IMR-90 (cell line): ENCODE data around the gene KATNBL1. TPM values are rescaled to one million over a fixed set of nuclear protein-coding genes. Genes with fewer than 3 reads are reported as not detected.

Source experiments
- ATAC-seq: fragments of 200-7000 bp; cut with Tn5 transposase; 2 replicates; pipeline ENCODE4 v1.9.1; 2020; ENCODE audit warnings: low read depth, mild to moderate bottlenecking, moderate library complexity
- BruUV-seq: library from RNA; stranded (reverse); fragments of 400-500 nt; replicated peaks from 2 replicates; lab custom pipeline; 2021; lab: Mats Ljungman, UMichigan
- CTCF ChIA-PET: fragments of 300-600 bp; formaldehyde crosslinking; extraction: SDS; loops from one replicate; lab custom pipeline; 2021; ENCODE audit warnings: antibody characterized with exemption; lab: Yijun Ruan, JAX
- POLR2A ChIA-PET: fragments of 300-600 bp; sonication (Branson Sonifier 250); formaldehyde crosslinking; loops from one replicate; lab custom pipeline; 2022; ENCODE audit warnings: antibody characterized with exemption; ENCODE audit not compliant: unreplicated experiment; lab: Charles Lee
- DNase-seq: peaks from one replicate; pipeline ENCODE4 v3.0.0; 2013
- H2AFZ ChIP-seq: replicated peaks from 2 replicates; pipeline ENCODE3; 2013; ENCODE audit warnings: low read length, mild to moderate bottlenecking; ENCODE audit not compliant: poor library complexity
- H2AK5ac ChIP-seq: 2 replicates; pipeline ENCODE4 v1.6.1; 2013; ENCODE audit warnings: low read depth, low read length, inconsistent platforms
- H2AK9ac ChIP-seq: replicated peaks from 2 replicates; pipeline ENCODE3; 2013; ENCODE audit warnings: mild to moderate bottlenecking, low read depth, low read length, moderate library complexity; ENCODE audit not compliant: poor library complexity
- H2BK120ac ChIP-seq: 2 replicates; pipeline ENCODE4 v1.6.1; 2013; ENCODE audit warnings: low read depth, low read length, inconsistent platforms
- H2BK15ac ChIP-seq: 3 replicates; pipeline ENCODE4 v1.6.1; 2013; ENCODE audit warnings: low read depth, low read length, inconsistent platforms
- H2BK20ac ChIP-seq: 2 replicates; pipeline ENCODE4 v1.6.1; 2013; ENCODE audit warnings: low read depth, mild to moderate bottlenecking, inconsistent platforms, low read length, moderate library complexity
- H2BK5ac ChIP-seq: 2 replicates; pipeline ENCODE4 v1.6.1; 2013; ENCODE audit warnings: mild to moderate bottlenecking, low read depth, low read length, inconsistent platforms; ENCODE audit not compliant: poor library complexity, severe bottlenecking
- H3K14ac ChIP-seq: replicated peaks from 2 replicates; pipeline ENCODE4 v1.6.1; 2013; ENCODE audit warnings: low read depth, low read length, inconsistent platforms
- H3K18ac ChIP-seq: 2 replicates; pipeline ENCODE4 v1.6.1; 2013; ENCODE audit warnings: low read depth, low read length, control low read depth
- H3K23ac ChIP-seq: 2 replicates; pipeline ENCODE4 v1.6.1; 2013; ENCODE audit warnings: low read depth, low read length, inconsistent platforms
- H3K27ac ChIP-seq: 2 replicates; pipeline ENCODE4 v1.5.1; 2013; ENCODE audit warnings: mild to moderate bottlenecking, control low read depth, low read length; ENCODE audit not compliant: insufficient read depth
- H3K27me3 ChIP-seq: 2 replicates; pipeline ENCODE4 v1.6.1; 2013; ENCODE audit warnings: low read length; ENCODE audit not compliant: control insufficient read depth, insufficient read depth
- H3K36me3 ChIP-seq: 2 replicates; pipeline ENCODE4 v1.6.1; 2013; ENCODE audit warnings: low read length, mixed read lengths; ENCODE audit not compliant: control insufficient read depth, insufficient read depth
- H3K4ac ChIP-seq: 2 replicates; pipeline ENCODE4 v1.6.1; 2013; ENCODE audit warnings: low read depth, low read length, inconsistent platforms
- H3K4me1 ChIP-seq: 2 replicates; pipeline ENCODE4 v1.6.1; 2013; ENCODE audit warnings: low read length, mixed read lengths; ENCODE audit not compliant: control insufficient read depth, insufficient read depth
- H3K4me2 ChIP-seq: 2 replicates; pipeline ENCODE4 v1.6.1; 2013; ENCODE audit warnings: low read depth, mild to moderate bottlenecking, control low read depth, low read length, moderate library complexity
- H3K4me3 ChIP-seq: 2 replicates; pipeline ENCODE4 v1.5.1; 2013; ENCODE audit warnings: low read depth, mild to moderate bottlenecking, control low read depth, low read length, moderate library complexity; ENCODE audit not compliant: insufficient read depth
- H3K56ac ChIP-seq: 2 replicates; pipeline ENCODE4 v1.6.1; 2013; ENCODE audit warnings: low read length, inconsistent platforms; ENCODE audit not compliant: insufficient read depth; ENCODE audit errors: extremely low read depth
- H3K79me1 ChIP-seq, 2 experiments: 2 replicates each; pipeline ENCODE4 v1.6.1; 2013; ENCODE audit warnings: low read length in 2 of 2, inconsistent platforms in 1 of 2, low read depth in 1 of 2
- H3K9ac ChIP-seq: 2 replicates; pipeline ENCODE4 v1.6.1; 2013; ENCODE audit warnings: low read depth, low read length, control low read depth
- H3K9me1 ChIP-seq: 2 replicates; pipeline ENCODE4 v1.6.1; 2013; ENCODE audit warnings: low read length, inconsistent platforms; ENCODE audit not compliant: insufficient read depth
- H3K9me3 ChIP-seq: 2 replicates; pipeline ENCODE4 v1.6.1; 2013; ENCODE audit warnings: low read length; ENCODE audit not compliant: control insufficient read depth, insufficient read depth
- H4K20me1 ChIP-seq: 2 replicates; pipeline ENCODE4 v1.6.1; 2013; ENCODE audit warnings: low read length, inconsistent platforms; ENCODE audit not compliant: insufficient read depth
- H4K5ac ChIP-seq: 2 replicates; pipeline ENCODE4 v1.6.1; 2013; ENCODE audit warnings: mild to moderate bottlenecking, low read depth, low read length, control low read depth
- H4K8ac ChIP-seq, 2 experiments: 2 replicates each; pipeline ENCODE4 v1.6.1; 2013; ENCODE audit warnings: low read depth in 2 of 2, low read length in 2 of 2, control low read depth in 1 of 2, inconsistent platforms in 1 of 2
- H4K91ac ChIP-seq: 2 replicates; pipeline ENCODE4 v1.6.1; 2013; ENCODE audit warnings: low read depth, low read length, inconsistent platforms; ENCODE audit not compliant: insufficient read depth
- BHLHE40 ChIP-seq: fragments of 150-350 bp; IDR thresholded peaks from 2 replicates; pipeline ENCODE4 v1.6.1; 2016; ENCODE audit warnings: mild to moderate bottlenecking, low read depth, low read length
- CHD1 ChIP-seq: IDR thresholded peaks from 2 replicates; pipeline ENCODE4 v1.6.1; 2012; ENCODE audit warnings: low read depth, low read length, improper control_type of control experiment
- FOS ChIP-seq: fragments of 150-350 bp; IDR thresholded peaks from 2 replicates; pipeline ENCODE4 v1.6.1; 2016; ENCODE audit warnings: low read depth, low read length
- MAFK ChIP-seq: IDR thresholded peaks from 2 replicates; pipeline ENCODE4 v1.6.1; 2012; ENCODE audit warnings: low read depth, low read length, improper control_type of control experiment
- MAZ ChIP-seq: IDR thresholded peaks from 2 replicates; pipeline ENCODE4 v1.6.1; 2012; ENCODE audit warnings: low read depth, mild to moderate bottlenecking, low read length, improper control_type of control experiment, moderate library complexity, borderline replicate concordance
- MXI1 ChIP-seq: IDR thresholded peaks from 2 replicates; pipeline ENCODE4 v1.6.1; 2012; ENCODE audit warnings: low read depth, mild to moderate bottlenecking, low read length, moderate library complexity, borderline replicate concordance
- NFE2L2 ChIP-seq: fragments of 150-350 bp; IDR thresholded peaks from 2 replicates; pipeline ENCODE4 v1.6.1; 2016; ENCODE audit warnings: low read depth, mild to moderate bottlenecking, low read length
- POLR2A ChIP-seq: IDR thresholded peaks from 2 replicates; pipeline ENCODE4 v1.6.1; 2012; ENCODE audit warnings: mild to moderate bottlenecking, low read depth, low read length
- RAD21 ChIP-seq: IDR thresholded peaks from 2 replicates; pipeline ENCODE4 v1.6.1; 2012; ENCODE audit warnings: low read length, improper control_type of control experiment
- RCOR1 ChIP-seq: IDR thresholded peaks from 2 replicates; pipeline ENCODE4 v1.6.1; 2012; ENCODE audit warnings: mild to moderate bottlenecking, low read length, improper control_type of control experiment; ENCODE audit not compliant: insufficient replicate concordance
- SMC3 ChIP-seq: fragments of 150-350 bp; IDR thresholded peaks from 2 replicates; pipeline ENCODE4 v1.6.1; 2016; ENCODE audit warnings: low read depth, mild to moderate bottlenecking, antibody characterized with exemption, low read length, moderate library complexity
- WGBS, 2 experiments: methylation state at CpG; one replicate each; pipeline versions ENCODE4 v1.1.5 to v1.1.7; 2013; ENCODE audit warnings: missing lambda C conversion rate in 2 of 2; ENCODE audit not compliant: insufficient read length in 1 of 2; ENCODE audit errors: extremely low coverage in 2 of 2; 5-methylcytosine and 5-hydroxymethylcytosine counted together
- dilution Hi-C: fragments of 300-500 bp; cut with HindIII; formaldehyde crosslinking; loops from one replicate; pipeline ENCODE4 v1.14.3; 2018; ENCODE audit warnings: low sequenced_read_pairs; ENCODE audit not compliant: unreplicated experiment
- in situ Hi-C: fragments of 300-500 bp; cut with MboI; formaldehyde crosslinking; loops from 3 replicates; pipeline ENCODE4 v1.14.3; 2019; ENCODE audit warnings: low sequenced_read_pairs, inconsistent platforms, mixed read lengths
- intact Hi-C: fragments of 100-400 bp; cut with micrococcal nuclease; formaldehyde crosslinking; loops from 2 replicates; pipeline ENCODE4 v1.10.0; 2022
- polyA plus RNA-seq, 3 experiments: library from polyadenylated mRNA; depleted of rRNA; stranded (reverse); fragments of >200 nt; gene quantifications; 2 replicates each; pipeline ENCODE4 v1.2.3, GENCODE V29; 2012; ENCODE audit warnings: low replicate concordance in 1 of 3
- total RNA-seq: library from RNA; depleted of rRNA; stranded (reverse); fragments of >200 nt; gene quantifications from 2 replicates; pipeline ENCODE4 v1.2.3, GENCODE V29; 2012
- TF ChIP-seq, protein P1 (sequence below): fragments of 150-350 bp; IDR thresholded peaks from 2 replicates; pipeline ENCODE4 v1.6.1; 2017; ENCODE audit warnings: mild to moderate bottlenecking, antibody characterized with exemption, low read length, low read depth
- TF ChIP-seq, protein P2 (sequence below): fragments of 150-350 bp; IDR thresholded peaks from 2 replicates; pipeline ENCODE4 v1.6.1; 2016; ENCODE audit warnings: low read depth, mild to moderate bottlenecking, low read length, moderate library complexity, borderline replicate concordance

Gene KATNBL1
- total and polyA plus RNA-seq, 2 of the 4 experiments (the other 2 are of a cell fraction), result 17.1 to 24.0 TPM

GRCh38 chr15:34102175-34102925 lies 107.5 kb downstream of the KATNBL1 start:
- Histone ChIP-seq H3K18ac (no peak overlapping the region), H2BK120ac (peak overlapping the region; percentile 53), H3K27me3 (no peaks in the 10 kb centered on the region), H2AK5ac (no peak overlapping the region), H4K20me1 (no peaks in the 10 kb centered on the region), H3K79me1 (peaks cover 17 to 45% of the 10 kb centered on the region in 2 experiments), H3K4me2 (peak overlapping the region; percentile 49), H2AK9ac (peak overlapping the region; percentile 11), H2AFZ (peak overlapping the region; percentile 99), H4K91ac (peak overlapping the region; percentile 54), H4K8ac (peak overlapping the region; percentile 38 to 96), H3K9ac (peak overlapping the region; percentile 66), H3K9me1 (no peaks in the 10 kb centered on the region), H2BK15ac (no peak overlapping the region; the same call in 2 of the 3 replicates), H3K56ac (peak overlapping the region; percentile 79), H3K14ac (peak overlapping the region; percentile 79), H2BK20ac (peak overlapping the region; percentile 50; the same call in 1 of the 2 replicates), H2BK5ac (peak overlapping the region; percentile 22), H3K4ac (peak overlapping the region; percentile 53), H3K23ac (peak overlapping the region; percentile 87), H4K5ac (peak overlapping the region; percentile 14), H3K36me3 (no peaks in the 10 kb centered on the region), H3K4me1 (peaks cover 4% of the 10 kb centered on the region; the same call in 1 of the 2 replicates), H3K9me3 (no peaks in the 10 kb centered on the region), H3K4me3 (peak overlapping the region; percentile 76), H3K27ac (peak overlapping the region; percentile 25)
- DNase-seq (no peak), ATAC-seq (peak; percentile 53)
- TSS peak; percentile 73 for BruUV-seq
- in situ Hi-C loops (loop anchor here (5.0 to 25.0 kb wide), 3 partner anchors 110 to 485 kb away; partner anchors contain the start of genes GOLGA8B, KATNBL1 and LPCAT4), dilution Hi-C loops (no loop called here), intact Hi-C loops (loop anchor here (5.0 kb wide), 1 partner anchor 40 kb away; no protein-coding TSS in a partner anchor)
- ChIA-PET POLR2A (interaction anchor here (0.6 to 0.7 kb wide), 2 partner anchors 9 to 14 kb away, joined by 3 read pairs; no protein-coding TSS in a partner anchor), CTCF (interaction anchor here (1.1 kb wide), 1 partner anchor 8 kb away, joined by 4 read pairs; no protein-coding TSS in a partner anchor)
- TF ChIP-seq RCOR1 (no peak), SMC3 (no peak), POLR2A (no peak), BHLHE40 (no peak), NFE2L2 (no peak), MXI1 (no peak), CHD1 (no peak), FOS (no peak), RAD21 (no peak), MAZ (no peak), MAFK (no peak)
- TF ChIP-seq, protein P1, sequence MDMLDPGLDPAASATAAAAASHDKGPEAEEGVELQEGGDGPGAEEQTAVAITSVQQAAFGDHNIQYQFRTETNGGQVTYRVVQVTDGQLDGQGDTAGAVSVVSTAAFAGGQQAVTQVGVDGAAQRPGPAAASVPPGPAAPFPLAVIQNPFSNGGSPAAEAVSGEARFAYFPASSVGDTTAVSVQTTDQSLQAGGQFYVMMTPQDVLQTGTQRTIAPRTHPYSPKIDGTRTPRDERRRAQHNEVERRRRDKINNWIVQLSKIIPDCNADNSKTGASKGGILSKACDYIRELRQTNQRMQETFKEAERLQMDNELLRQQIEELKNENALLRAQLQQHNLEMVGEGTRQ, result no peak
- TF ChIP-seq, protein P2, sequence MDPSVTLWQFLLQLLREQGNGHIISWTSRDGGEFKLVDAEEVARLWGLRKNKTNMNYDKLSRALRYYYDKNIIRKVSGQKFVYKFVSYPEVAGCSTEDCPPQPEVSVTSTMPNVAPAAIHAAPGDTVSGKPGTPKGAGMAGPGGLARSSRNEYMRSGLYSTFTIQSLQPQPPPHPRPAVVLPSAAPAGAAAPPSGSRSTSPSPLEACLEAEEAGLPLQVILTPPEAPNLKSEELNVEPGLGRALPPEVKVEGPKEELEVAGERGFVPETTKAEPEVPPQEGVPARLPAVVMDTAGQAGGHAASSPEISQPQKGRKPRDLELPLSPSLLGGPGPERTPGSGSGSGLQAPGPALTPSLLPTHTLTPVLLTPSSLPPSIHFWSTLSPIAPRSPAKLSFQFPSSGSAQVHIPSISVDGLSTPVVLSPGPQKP, result no peak
- WGBS, 2 experiments, result 50% methylated on average over 12 of the region's 29 CpGs; no CpG with 5 or more reads in 1 of the 2 experiments
